Measurements from ENCODE around the gene NUDT2. TPM values are rescaled to one million over a fixed set of nuclear protein-coding genes. Genes with fewer than 3 reads are reported as not detected.

The NUDT2 gene
- total RNA-seq, 1 donor from 2014 or later, result 16.8 TPM

- Mint-ChIP-seq H3K27me3 (ENCODE audit: unreplicated experiment) (peaks cover 34% of the 10 kb centered on the region), H3K9me3 (ENCODE audit: unreplicated experiment) (no peaks in the 10 kb centered on the region)
- peak; percentile 25 for DNase-seq (ENCODE audit: low spot score)
Measured at GRCh38 chr9:34380034-34380510, 50.7 kb downstream of the NUDT2 start.

GRCh38 chr9:34380511-34381315 lies 51.3 kb downstream of the NUDT2 start:
- no peak overlapping the region for H3K27ac Mint-ChIP-seq (ENCODE audit: unreplicated experiment)
- peak; percentile 71 for DNase-seq (ENCODE audit: low spot score)
- H3K4me1 Mint-ChIP-seq (ENCODE audit: unreplicated experiment), result peaks cover 14% of the 10 kb centered on the region
- peaks cover 30% of the 10 kb centered on the region for H3K27me3 Mint-ChIP-seq (ENCODE audit: unreplicated experiment)
- TF ChIP-seq, protein P1, sequence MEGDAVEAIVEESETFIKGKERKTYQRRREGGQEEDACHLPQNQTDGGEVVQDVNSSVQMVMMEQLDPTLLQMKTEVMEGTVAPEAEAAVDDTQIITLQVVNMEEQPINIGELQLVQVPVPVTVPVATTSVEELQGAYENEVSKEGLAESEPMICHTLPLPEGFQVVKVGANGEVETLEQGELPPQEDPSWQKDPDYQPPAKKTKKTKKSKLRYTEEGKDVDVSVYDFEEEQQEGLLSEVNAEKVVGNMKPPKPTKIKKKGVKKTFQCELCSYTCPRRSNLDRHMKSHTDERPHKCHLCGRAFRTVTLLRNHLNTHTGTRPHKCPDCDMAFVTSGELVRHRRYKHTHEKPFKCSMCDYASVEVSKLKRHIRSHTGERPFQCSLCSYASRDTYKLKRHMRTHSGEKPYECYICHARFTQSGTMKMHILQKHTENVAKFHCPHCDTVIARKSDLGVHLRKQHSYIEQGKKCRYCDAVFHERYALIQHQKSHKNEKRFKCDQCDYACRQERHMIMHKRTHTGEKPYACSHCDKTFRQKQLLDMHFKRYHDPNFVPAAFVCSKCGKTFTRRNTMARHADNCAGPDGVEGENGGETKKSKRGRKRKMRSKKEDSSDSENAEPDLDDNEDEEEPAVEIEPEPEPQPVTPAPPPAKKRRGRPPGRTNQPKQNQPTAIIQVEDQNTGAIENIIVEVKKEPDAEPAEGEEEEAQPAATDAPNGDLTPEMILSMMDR (IDR thresholded peaks at IDR 0.05; ENCODE audit: unreplicated experiment), result no peak
- H3K4me3 Mint-ChIP-seq (ENCODE audit: unreplicated experiment), result peak overlapping the region; percentile 94
- no peaks in the 10 kb centered on the region for H3K9me3 Mint-ChIP-seq (ENCODE audit: unreplicated experiment)
- peaks cover 3% of the 10 kb centered on the region for H3K36me3 Mint-ChIP-seq (ENCODE audit: low read depth, unreplicated experiment)

More at GRCh38 chr9:34380034-34380510, 50.7 kb downstream of the NUDT2 start:
- TF ChIP-seq, protein P1 (IDR thresholded peaks at IDR 0.05; ENCODE audit: unreplicated experiment), result no peak
- Mint-ChIP-seq H3K4me1 (ENCODE audit: unreplicated experiment) (peaks cover 20% of the 10 kb centered on the region), H3K36me3 (ENCODE audit: low read depth, unreplicated experiment) (peaks cover 3% of the 10 kb centered on the region), H3K4me3 (ENCODE audit: unreplicated experiment) (peak overlapping the region; percentile 94), H3K27ac (ENCODE audit: unreplicated experiment) (no peak overlapping the region)

DNA sequence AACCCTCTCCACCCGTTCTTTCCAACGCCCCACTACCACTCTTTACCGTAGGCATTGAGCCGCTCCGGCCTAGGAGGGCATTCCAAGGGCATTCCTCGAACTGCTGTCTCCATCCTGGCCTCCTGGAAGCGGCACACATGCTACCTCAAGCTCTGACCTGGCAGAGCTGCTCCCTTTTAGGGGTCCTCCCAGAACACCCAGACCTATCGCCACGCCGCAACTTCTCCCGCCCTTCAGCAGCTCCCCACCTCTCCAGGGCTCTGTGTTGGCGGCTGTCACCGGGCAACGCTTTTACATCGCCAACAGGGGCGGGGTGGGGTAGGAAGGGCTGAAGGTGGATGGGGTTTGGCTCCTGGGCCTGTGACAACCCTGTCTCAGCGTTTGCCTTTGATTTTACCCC lies 52.0 kb downstream of the NUDT2 start:
- peaks cover 3% of the 10 kb centered on the region for H3K36me3 Mint-ChIP-seq (ENCODE audit: low read depth, unreplicated experiment)
- H3K27me3 Mint-ChIP-seq (ENCODE audit: unreplicated experiment), result peaks cover 26% of the 10 kb centered on the region
- H3K4me1 Mint-ChIP-seq (ENCODE audit: unreplicated experiment), result peaks cover 8% of the 10 kb centered on the region
- H3K27ac Mint-ChIP-seq (ENCODE audit: unreplicated experiment), result no peak overlapping the region
- peak; percentile 6 for DNase-seq (ENCODE audit: low spot score)
- H3K4me3 Mint-ChIP-seq (ENCODE audit: unreplicated experiment), result peak overlapping the region; percentile 77
- TF ChIP-seq, protein P1 (IDR thresholded peaks at IDR 0.05; ENCODE audit: unreplicated experiment), result no peak
- H3K9me3 Mint-ChIP-seq (ENCODE audit: unreplicated experiment), result no peaks in the 10 kb centered on the region

GRCh38 chr9:34382054-34382453 lies 52.7 kb downstream of the NUDT2 start:
- peaks cover 8% of the 10 kb centered on the region for H3K4me1 Mint-ChIP-seq (ENCODE audit: unreplicated experiment)
- peaks cover 26% of the 10 kb centered on the region for H3K27me3 Mint-ChIP-seq (ENCODE audit: unreplicated experiment)
- TF ChIP-seq, protein P1 (IDR thresholded peaks at IDR 0.05; ENCODE audit: unreplicated experiment), result no peak
- peak overlapping the region; percentile 63 for H3K27ac Mint-ChIP-seq (ENCODE audit: unreplicated experiment)
- H3K4me3 Mint-ChIP-seq (ENCODE audit: unreplicated experiment), result peak overlapping the region; percentile 77
- H3K36me3 Mint-ChIP-seq (ENCODE audit: low read depth, unreplicated experiment), result peaks cover 3% of the 10 kb centered on the region
- DNase-seq (ENCODE audit: low spot score), result no peak
- no peaks in the 10 kb centered on the region for H3K9me3 Mint-ChIP-seq (ENCODE audit: unreplicated experiment)

DNA sequence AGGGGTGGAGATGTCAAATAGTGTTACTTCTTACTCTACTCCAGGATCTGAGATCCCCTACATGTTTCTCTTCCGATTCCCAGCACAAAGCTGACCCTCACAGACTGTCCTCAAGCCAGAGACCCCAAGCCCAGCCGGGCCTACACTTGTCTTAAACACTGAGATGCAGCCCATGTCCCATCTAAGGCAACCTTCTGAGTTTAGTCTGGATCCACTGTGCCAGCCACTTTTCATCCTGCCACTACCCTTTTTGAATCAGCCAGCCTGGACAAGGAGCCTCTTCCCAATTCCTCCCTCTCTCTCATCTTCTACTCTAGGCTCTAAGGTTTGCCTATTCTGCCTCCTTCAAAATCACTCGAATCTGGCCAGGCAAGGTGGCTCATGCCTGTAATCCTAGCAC lies 53.5 kb downstream of the NUDT2 start:
- H3K36me3 Mint-ChIP-seq (ENCODE audit: low read depth, unreplicated experiment), result peaks cover 3% of the 10 kb centered on the region
- TF ChIP-seq, protein P1 (IDR thresholded peaks at IDR 0.05; ENCODE audit: unreplicated experiment), result no peak
- peaks cover 8% of the 10 kb centered on the region for H3K4me1 Mint-ChIP-seq (ENCODE audit: unreplicated experiment)
- H3K27ac Mint-ChIP-seq (ENCODE audit: unreplicated experiment), result peak overlapping the region; percentile 32
- H3K9me3 Mint-ChIP-seq (ENCODE audit: unreplicated experiment), result no peaks in the 10 kb centered on the region
- DNase-seq (ENCODE audit: low spot score), result no peak
- H3K27me3 Mint-ChIP-seq (ENCODE audit: unreplicated experiment), result peaks cover 26% of the 10 kb centered on the region
- peak overlapping the region; percentile 48 for H3K4me3 Mint-ChIP-seq (ENCODE audit: unreplicated experiment)

Data from endothelial cell (in vitro differentiated cells).